GM21723 (cell line): ENCODE measurements around the gene PTPN13.

Source experiments
- ATAC-seq: cut with Tn5 transposase; IDR thresholded peaks from one replicate; pipeline ENCODE4 v1.9.1; 2021; ENCODE audit warnings: mild to moderate bottlenecking, moderate library complexity; ENCODE audit not compliant: unreplicated experiment

Gene PTPN13

GRCh38 chr4:86593688-86594558 is at the start of gene PTPN13:
TSS of gene PTPN13 (plus strand) at chr4:86594315. CDS start at chr4:86635257, 40,942 bp downstream.
- peak; percentile 94 for ATAC-seq

GRCh38 chr4:86547140-86547539 is 47.0 kb upstream of the PTPN13 start:
- no peak for ATAC-seq

GRCh38 chr4:86549163-86549788 is 44.8 kb upstream of the PTPN13 start:
- ATAC-seq: no peak

- no peak for ATAC-seq
Observed at GRCh38 chr4:86551387-86551786, 42.7 kb upstream of the PTPN13 start.

- ATAC-seq: no peak
Observed at GRCh38 chr4:86554646-86555045, 39.5 kb upstream of the PTPN13 start.

- ATAC-seq: peak; percentile 47
Observed at GRCh38 chr4:86556791-86557415, 37.2 kb upstream of the PTPN13 start.

- ATAC-seq: peak; percentile 93
Observed at GRCh38 chr4:86557526-86557925, 36.6 kb upstream of the PTPN13 start.

- ATAC-seq: no peak
Observed at GRCh38 chr4:86558258-86558657, 35.9 kb upstream of the PTPN13 start.

- no peak for ATAC-seq
Observed at GRCh38 chr4:86558797-86559196, 35.3 kb upstream of the PTPN13 start.

- ATAC-seq: no peak
Observed at GRCh38 chr4:86560447-86560846, 33.7 kb upstream of the PTPN13 start.

- no peak for ATAC-seq
Observed at GRCh38 chr4:86561256-86561655, 32.9 kb upstream of the PTPN13 start.

GRCh38 chr4:86563416-86563815 is 30.7 kb upstream of the PTPN13 start:
- no peak for ATAC-seq

GRCh38 chr4:86564795-86565194 is 29.3 kb upstream of the PTPN13 start:
- no peak for ATAC-seq

- ATAC-seq: no peak
Observed at GRCh38 chr4:86565651-86566050, 28.5 kb upstream of the PTPN13 start.

GRCh38 chr4:86569103-86569870 is 24.8 kb upstream of the PTPN13 start:
- ATAC-seq: peak; percentile 75

- ATAC-seq: no peak
Observed at GRCh38 chr4:86579941-86580340, 14.2 kb upstream of the PTPN13 start.

- ATAC-seq: no peak
Observed at GRCh38 chr4:86582410-86582809, 11.7 kb upstream of the PTPN13 start.

- ATAC-seq: no peak
Observed at GRCh38 chr4:86586160-86586572, 7.9 kb upstream of the PTPN13 start.

- ATAC-seq: no peak
Observed at GRCh38 chr4:86586626-86587380, 7.3 kb upstream of the PTPN13 start.

GRCh38 chr4:86587381-86588140 is 6.6 kb upstream of the PTPN13 start:
- no peak for ATAC-seq
